ENCODE measurements around the gene CPB2.

- no peak for TF ChIP-seq CTCF (IDR thresholded peaks at IDR 0.05; ENCODE audit: low read depth, low read length, poor library complexity, severe bottlenecking)
- TF ChIP-seq EZH2phosphoT487 (IDR thresholded peaks at IDR 0.05; ENCODE audit: borderline replicate concordance, low read length), result no peak
Measured at GRCh38 chr13:46134961-46135522, 30.2 kb upstream of the CPB2 start.

Data from DOHH2 (cell line).